Prostate gland (tissue), 2 donors: Measurements from ENCODE around the gene THEM4.

Experiments used
- POLR2A ChIP-seq: fragments of 450-650 bp; IDR thresholded peaks from one replicate; pipeline ENCODE4 v1.6.1; 2016; ENCODE audit warnings: antibody characterized with exemption, mild to moderate bottlenecking
- POLR2AphosphoS5 ChIP-seq: sonication (generic); formaldehyde crosslinking; IDR thresholded peaks from one replicate; pipeline ENCODE4 v1.6.1; 2017; ENCODE audit warnings: antibody characterized with exemption
- TF ChIP-seq, protein P1 (sequence below), 4 experiments: fragments of 200-600 bp in 2 of 4; fragments of 450-650 bp in 2 of 4; sonication (generic) in 2 of 4; IDR thresholded peaks; 1 replicate in 3 of 4; 2 replicates in 1 of 4; pipeline ENCODE4 v1.5.1; 2016 to 2019; ENCODE audit warnings: antibody characterized with exemption in 4 of 4, mild to moderate bottlenecking in 2 of 4, moderate library complexity in 2 of 4

DNA sequence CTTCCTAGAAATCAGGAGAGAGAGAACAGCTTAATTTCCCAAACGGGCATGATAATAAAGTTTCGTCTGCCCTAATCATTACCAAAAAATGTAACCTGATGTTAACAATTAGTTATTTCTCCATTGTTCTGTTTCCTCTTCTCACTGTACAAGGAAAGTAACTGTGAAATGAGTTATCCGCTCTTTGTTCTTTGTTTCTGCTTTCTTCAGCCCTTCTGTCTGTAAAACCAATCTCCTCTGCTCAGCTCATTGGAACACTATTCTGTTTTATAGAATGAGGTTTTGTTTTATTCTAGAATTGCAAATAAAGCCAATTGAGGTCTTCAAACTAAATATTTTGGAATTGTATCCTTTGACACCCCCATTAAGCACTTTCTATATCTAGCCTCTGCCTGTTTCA lies 8.8 kb upstream of the THEM4 start:
- TF ChIP-seq POLR2A, result no peak
- TF ChIP-seq, protein P1, sequence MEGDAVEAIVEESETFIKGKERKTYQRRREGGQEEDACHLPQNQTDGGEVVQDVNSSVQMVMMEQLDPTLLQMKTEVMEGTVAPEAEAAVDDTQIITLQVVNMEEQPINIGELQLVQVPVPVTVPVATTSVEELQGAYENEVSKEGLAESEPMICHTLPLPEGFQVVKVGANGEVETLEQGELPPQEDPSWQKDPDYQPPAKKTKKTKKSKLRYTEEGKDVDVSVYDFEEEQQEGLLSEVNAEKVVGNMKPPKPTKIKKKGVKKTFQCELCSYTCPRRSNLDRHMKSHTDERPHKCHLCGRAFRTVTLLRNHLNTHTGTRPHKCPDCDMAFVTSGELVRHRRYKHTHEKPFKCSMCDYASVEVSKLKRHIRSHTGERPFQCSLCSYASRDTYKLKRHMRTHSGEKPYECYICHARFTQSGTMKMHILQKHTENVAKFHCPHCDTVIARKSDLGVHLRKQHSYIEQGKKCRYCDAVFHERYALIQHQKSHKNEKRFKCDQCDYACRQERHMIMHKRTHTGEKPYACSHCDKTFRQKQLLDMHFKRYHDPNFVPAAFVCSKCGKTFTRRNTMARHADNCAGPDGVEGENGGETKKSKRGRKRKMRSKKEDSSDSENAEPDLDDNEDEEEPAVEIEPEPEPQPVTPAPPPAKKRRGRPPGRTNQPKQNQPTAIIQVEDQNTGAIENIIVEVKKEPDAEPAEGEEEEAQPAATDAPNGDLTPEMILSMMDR (IDR thresholded peaks at IDR 0.05), result no peak
- no peak for TF ChIP-seq POLR2AphosphoS5
